Measurements from ENCODE around the gene EFHD1.

- TF ChIP-seq, protein P1, sequence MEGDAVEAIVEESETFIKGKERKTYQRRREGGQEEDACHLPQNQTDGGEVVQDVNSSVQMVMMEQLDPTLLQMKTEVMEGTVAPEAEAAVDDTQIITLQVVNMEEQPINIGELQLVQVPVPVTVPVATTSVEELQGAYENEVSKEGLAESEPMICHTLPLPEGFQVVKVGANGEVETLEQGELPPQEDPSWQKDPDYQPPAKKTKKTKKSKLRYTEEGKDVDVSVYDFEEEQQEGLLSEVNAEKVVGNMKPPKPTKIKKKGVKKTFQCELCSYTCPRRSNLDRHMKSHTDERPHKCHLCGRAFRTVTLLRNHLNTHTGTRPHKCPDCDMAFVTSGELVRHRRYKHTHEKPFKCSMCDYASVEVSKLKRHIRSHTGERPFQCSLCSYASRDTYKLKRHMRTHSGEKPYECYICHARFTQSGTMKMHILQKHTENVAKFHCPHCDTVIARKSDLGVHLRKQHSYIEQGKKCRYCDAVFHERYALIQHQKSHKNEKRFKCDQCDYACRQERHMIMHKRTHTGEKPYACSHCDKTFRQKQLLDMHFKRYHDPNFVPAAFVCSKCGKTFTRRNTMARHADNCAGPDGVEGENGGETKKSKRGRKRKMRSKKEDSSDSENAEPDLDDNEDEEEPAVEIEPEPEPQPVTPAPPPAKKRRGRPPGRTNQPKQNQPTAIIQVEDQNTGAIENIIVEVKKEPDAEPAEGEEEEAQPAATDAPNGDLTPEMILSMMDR (IDR thresholded peaks at IDR 0.05) = no peak
- no peak for TF ChIP-seq POLR2AphosphoS5 (IDR thresholded peaks at IDR 0.05)
- no peak for TF ChIP-seq POLR2A (IDR thresholded peaks at IDR 0.05)
Measured at GRCh38 chr2:232634206-232635150, 1.1 kb downstream of the EFHD1 start.

Data from transverse colon (tissue), 4 donors.